Osteoblast (primary cell): ENCODE data around the gene BLOC1S5. TPM values are rescaled to one million over a fixed set of nuclear protein-coding genes. Genes with fewer than 3 reads are reported as not detected.

ENCODE experiments used
- DNase-seq: peaks from one replicate; pipeline ENCODE4 v3.0.0; 2011; ENCODE audit warnings: low spot score, mixed read lengths; ENCODE audit not compliant: insufficient read length; ENCODE audit errors: missing footprints
- H2AFZ ChIP-seq: 2 replicates; pipeline ENCODE4 v1.6.0; 2011; ENCODE audit warnings: mild to moderate bottlenecking, low read length
- H3K27ac ChIP-seq: 2 replicates; pipeline ENCODE4 v1.5.1; 2011; ENCODE audit warnings: mild to moderate bottlenecking, low read depth, low read length, moderate library complexity
- H3K27me3 ChIP-seq: 2 replicates; pipeline ENCODE4 v1.6.0; 2012; ENCODE audit warnings: mild to moderate bottlenecking, control low read depth, inconsistent platforms, low read length, moderate library complexity; ENCODE audit not compliant: insufficient read depth
- H3K36me3 ChIP-seq: 2 replicates; pipeline ENCODE4 v1.5.1; 2011; ENCODE audit warnings: mild to moderate bottlenecking, low read length, control low read depth, moderate library complexity; ENCODE audit not compliant: insufficient read depth
- H3K4me1 ChIP-seq: 2 replicates; pipeline ENCODE4 v1.5.1; 2011; ENCODE audit warnings: mild to moderate bottlenecking, low read length, control low read depth, moderate library complexity; ENCODE audit not compliant: insufficient read depth
- H3K4me2 ChIP-seq: 2 replicates; pipeline ENCODE4 v1.6.0; 2011; ENCODE audit warnings: mild to moderate bottlenecking, low read length; ENCODE audit not compliant: insufficient read depth
- H3K4me3 ChIP-seq: fragments of 200-600 bp; sonication (generic); 3 replicates; pipeline ENCODE4 v1.5.1; 2012; ENCODE audit warnings: mild to moderate bottlenecking, low read length, inconsistent platforms; ENCODE audit not compliant: insufficient read depth
- H3K79me2 ChIP-seq: 2 replicates; pipeline ENCODE4 v1.6.0; 2012; ENCODE audit warnings: mild to moderate bottlenecking, low read length, control low read depth, inconsistent platforms; ENCODE audit not compliant: insufficient read depth
- H3K9me3 ChIP-seq: 2 replicates; pipeline ENCODE4 v1.5.1; 2011; ENCODE audit warnings: low read depth, low read length, control low read depth
- H4K20me1 ChIP-seq: 2 replicates; pipeline ENCODE4 v1.6.0; 2012; ENCODE audit warnings: mild to moderate bottlenecking, low read length, control low read depth; ENCODE audit not compliant: insufficient read depth
- total RNA-seq: library from RNA; depleted of rRNA; stranded (reverse); fragments of >200 nt; gene quantifications from 2 replicates; pipeline ENCODE4 v1.2.3, GENCODE V29; 2012
- TF ChIP-seq, protein P1 (sequence below): IDR thresholded peaks from 2 replicates; pipeline ENCODE4 v1.5.1; 2011; ENCODE audit warnings: mild to moderate bottlenecking, low read depth, low read length, moderate library complexity; ENCODE audit errors: extremely low read depth

BLOC1S5 gene, protein sequence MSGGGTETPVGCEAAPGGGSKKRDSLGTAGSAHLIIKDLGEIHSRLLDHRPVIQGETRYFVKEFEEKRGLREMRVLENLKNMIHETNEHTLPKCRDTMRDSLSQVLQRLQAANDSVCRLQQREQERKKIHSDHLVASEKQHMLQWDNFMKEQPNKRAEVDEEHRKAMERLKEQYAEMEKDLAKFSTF
- total RNA-seq = 14.1 and 15.3 TPM in 2 replicates

DNA sequence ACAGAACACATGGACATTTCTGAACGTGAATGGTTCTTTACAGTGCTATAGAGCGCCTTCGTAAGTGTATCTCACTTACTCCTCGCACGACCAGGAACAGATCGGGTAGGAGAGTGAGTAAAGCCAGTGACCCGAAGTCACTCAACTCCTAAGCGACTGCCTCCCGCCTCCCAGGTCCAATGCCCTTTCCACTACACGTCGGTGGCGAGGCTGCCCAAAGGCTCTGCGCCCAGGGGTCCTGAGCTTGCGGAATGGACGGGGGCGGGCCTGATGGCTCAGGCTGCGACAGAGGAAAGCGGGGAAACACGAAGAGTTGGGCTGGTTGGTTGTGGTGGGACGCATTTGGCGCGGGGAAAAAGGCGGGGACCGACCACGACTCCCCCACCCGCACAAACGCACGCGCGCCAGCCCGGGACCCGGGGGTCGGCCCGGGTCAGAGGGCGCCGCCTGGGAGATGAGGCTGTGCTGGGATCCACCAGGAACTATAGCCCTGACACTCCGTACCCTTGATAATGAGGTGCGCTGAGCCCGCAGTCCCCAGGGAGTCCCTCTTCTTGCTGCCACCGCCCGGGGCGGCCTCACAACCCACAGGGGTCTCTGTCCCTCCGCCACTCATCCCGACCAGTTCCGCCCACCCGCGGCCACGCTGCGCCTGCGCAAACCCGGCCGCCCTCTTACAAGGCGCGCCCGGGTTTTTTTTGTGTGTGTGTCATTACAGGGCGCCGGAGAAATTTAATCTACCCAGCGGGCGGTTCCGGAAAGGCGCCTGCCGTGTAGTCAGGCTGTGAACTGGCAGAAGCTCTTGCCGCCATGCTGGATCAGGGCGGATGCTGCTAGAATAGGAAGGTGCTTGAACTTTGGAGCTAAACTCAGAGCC is at the start of gene BLOC1S5:
TSS of gene BLOC1S5 (minus strand) at position 629 of the 877 bp plus-strand sequence. CDS start at position 616, 13 bp downstream.
- Histone ChIP-seq H4K20me1 (no peaks in the 10 kb centered on the region), H3K4me3 (peak within 1 kb of the TSS; percentile 95), H3K4me1 (peaks cover 8% of the 10 kb centered on the region), H3K27ac (peak within 1 kb of the TSS; percentile 86), H3K79me2 (peaks cover 11% of the 10 kb centered on the region), H3K27me3 (no peaks in the 10 kb centered on the region), H3K9me3 (no peaks in the 10 kb centered on the region), H3K4me2 (peak within 1 kb of the TSS; percentile 98), H2AFZ (peak within 1 kb of the TSS; percentile 97), H3K36me3 (peaks cover 11% of the 10 kb centered on the region)
- peak; percentile 92 for DNase-seq
- TF ChIP-seq, protein P1, sequence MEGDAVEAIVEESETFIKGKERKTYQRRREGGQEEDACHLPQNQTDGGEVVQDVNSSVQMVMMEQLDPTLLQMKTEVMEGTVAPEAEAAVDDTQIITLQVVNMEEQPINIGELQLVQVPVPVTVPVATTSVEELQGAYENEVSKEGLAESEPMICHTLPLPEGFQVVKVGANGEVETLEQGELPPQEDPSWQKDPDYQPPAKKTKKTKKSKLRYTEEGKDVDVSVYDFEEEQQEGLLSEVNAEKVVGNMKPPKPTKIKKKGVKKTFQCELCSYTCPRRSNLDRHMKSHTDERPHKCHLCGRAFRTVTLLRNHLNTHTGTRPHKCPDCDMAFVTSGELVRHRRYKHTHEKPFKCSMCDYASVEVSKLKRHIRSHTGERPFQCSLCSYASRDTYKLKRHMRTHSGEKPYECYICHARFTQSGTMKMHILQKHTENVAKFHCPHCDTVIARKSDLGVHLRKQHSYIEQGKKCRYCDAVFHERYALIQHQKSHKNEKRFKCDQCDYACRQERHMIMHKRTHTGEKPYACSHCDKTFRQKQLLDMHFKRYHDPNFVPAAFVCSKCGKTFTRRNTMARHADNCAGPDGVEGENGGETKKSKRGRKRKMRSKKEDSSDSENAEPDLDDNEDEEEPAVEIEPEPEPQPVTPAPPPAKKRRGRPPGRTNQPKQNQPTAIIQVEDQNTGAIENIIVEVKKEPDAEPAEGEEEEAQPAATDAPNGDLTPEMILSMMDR = no peak

DNA sequence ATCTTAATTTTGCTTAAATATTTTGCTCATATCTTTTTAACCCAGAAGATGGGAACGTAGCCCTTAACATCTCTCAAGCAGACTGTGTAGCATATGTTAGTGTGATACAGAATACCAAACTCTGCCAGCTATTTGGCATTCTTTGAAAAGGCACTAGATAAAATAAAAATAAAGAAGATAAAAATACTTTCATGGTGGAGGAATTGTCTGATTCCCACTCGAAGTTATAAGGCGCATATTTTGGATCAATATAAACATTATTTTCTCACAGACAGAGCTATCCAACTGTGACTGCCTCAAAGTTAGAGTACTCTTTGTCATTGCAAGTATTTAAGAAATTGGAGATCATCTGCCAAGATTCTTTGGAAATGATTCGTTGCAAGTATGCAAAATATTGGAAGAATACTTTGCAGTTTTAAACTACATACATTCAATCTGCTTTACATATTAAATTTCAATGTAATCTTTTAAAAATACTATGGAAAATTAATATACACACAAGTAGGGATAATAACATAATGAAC is 49.0 kb upstream of the BLOC1S5 start:
- H3K36me3 ChIP-seq = no peaks in the 10 kb centered on the region
- no peaks in the 10 kb centered on the region for H3K79me2 ChIP-seq
- H3K4me2 ChIP-seq = peak overlapping the region; percentile 24
- H3K9me3 ChIP-seq = no peaks in the 10 kb centered on the region
- no peak overlapping the region for H2AFZ ChIP-seq
- TF ChIP-seq, protein P1 = no peak
- H3K27me3 ChIP-seq = no peaks in the 10 kb centered on the region
- no peak overlapping the region for H3K4me3 ChIP-seq
- DNase-seq = no peak
- no peaks in the 10 kb centered on the region for H4K20me1 ChIP-seq
- H3K4me1 ChIP-seq = peaks cover 19% of the 10 kb centered on the region
- no peak overlapping the region for H3K27ac ChIP-seq

DNA sequence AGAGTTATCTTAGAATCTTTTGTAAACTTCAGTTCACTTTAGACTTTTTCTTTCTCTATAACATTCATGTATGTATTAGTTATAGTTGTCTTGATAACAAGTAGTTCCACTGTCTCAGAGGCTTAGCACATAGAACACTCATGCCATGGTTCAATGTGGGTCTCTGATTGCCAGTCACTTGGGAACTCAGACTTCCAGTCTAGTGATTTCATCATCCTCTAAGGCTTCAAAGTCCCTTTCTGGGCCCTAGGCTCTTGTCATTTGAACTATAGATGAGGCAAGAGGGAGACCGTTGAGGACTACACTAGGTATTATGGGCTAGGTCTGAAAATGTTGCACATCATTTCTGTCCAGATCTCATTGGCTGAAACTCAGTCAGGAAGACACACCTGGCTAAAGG is 46.5 kb upstream of the BLOC1S5 start:
- Histone ChIP-seq H3K79me2 (no peaks in the 10 kb centered on the region), H2AFZ (no peak overlapping the region), H3K4me2 (no peak overlapping the region), H3K4me1 (peaks cover 23% of the 10 kb centered on the region), H3K9me3 (no peaks in the 10 kb centered on the region), H3K4me3 (no peak overlapping the region), H4K20me1 (no peaks in the 10 kb centered on the region), H3K27ac (no peak overlapping the region), H3K36me3 (no peaks in the 10 kb centered on the region), H3K27me3 (no peaks in the 10 kb centered on the region)
- DNase-seq = no peak
- TF ChIP-seq, protein P1 = no peak
